PC-9 (cell line): ENCODE data around the gene CES3.

Source experiments
- EZH2 ChIP-seq: fragments of 200-600 bp; sonication (generic); IDR thresholded peaks from 2 replicates; pipeline ENCODE4 v1.8.0; 2017; ENCODE audit warnings: antibody characterized with exemption, low read depth
- TF ChIP-seq, protein P1 (sequence below): fragments of 200-600 bp; sonication (generic); conservative IDR thresholded peaks from 2 replicates; pipeline ENCODE4 v1.6.1; 2017; ENCODE audit warnings: mixed run types, antibody characterized with exemption, mild to moderate bottlenecking, moderate library complexity

DNA sequence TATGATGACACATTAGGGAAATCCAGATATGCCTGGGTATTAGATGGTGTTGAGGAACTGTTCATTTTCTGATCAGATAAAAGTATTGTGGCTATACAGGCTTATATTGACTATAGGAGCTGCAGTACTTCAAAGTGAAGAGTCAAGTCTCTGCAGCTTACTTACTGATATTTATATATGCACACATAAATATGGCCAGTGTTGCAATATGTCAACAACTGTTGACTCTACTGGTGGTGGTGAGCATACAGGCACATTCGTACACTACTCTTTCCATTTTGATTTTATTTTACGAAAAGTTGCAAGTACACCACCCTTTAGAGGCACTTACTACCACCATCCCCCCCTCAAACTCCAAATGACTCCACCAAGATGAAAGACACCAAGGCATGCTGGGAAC lies 29.4 kb upstream of the CES3 start:
- TF ChIP-seq, protein P1, sequence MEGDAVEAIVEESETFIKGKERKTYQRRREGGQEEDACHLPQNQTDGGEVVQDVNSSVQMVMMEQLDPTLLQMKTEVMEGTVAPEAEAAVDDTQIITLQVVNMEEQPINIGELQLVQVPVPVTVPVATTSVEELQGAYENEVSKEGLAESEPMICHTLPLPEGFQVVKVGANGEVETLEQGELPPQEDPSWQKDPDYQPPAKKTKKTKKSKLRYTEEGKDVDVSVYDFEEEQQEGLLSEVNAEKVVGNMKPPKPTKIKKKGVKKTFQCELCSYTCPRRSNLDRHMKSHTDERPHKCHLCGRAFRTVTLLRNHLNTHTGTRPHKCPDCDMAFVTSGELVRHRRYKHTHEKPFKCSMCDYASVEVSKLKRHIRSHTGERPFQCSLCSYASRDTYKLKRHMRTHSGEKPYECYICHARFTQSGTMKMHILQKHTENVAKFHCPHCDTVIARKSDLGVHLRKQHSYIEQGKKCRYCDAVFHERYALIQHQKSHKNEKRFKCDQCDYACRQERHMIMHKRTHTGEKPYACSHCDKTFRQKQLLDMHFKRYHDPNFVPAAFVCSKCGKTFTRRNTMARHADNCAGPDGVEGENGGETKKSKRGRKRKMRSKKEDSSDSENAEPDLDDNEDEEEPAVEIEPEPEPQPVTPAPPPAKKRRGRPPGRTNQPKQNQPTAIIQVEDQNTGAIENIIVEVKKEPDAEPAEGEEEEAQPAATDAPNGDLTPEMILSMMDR: no peak
- TF ChIP-seq EZH2: no peak
